Measurements from ENCODE around the gene DYNLT3.

DNA sequence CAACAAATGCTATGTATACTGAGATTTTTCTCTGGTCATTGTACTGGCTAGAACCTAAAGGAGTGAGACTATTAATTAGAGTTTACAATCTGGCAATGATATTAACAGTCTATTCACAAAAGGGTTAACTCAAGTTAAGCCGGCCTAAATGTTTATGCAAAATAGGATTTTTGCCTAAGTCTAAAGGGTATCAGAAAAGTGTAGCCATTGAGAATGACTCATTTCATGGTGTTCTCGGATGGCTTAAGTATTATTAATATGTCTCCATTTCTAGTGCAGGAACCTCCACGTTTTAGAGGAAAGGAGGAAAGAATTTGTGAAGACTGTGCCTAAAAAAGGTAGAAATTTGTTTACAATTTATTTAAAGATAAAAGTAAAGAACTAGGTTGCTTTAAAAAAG lies 29.8 kb downstream of the DYNLT3 start:
- TF ChIP-seq CTCF (IDR thresholded peaks at IDR 0.05), result no peak
- no peak for TF ChIP-seq POLR2AphosphoS5 (IDR thresholded peaks at IDR 0.05)
- TF ChIP-seq POLR2A (IDR thresholded peaks at IDR 0.05), result no peak

All from breast epithelium (tissue), 3 donors.